Measurements from ENCODE around the gene SYNGR3.

The SYNGR3 gene

GRCh38 chr16:2034696-2035430, 45.1 kb downstream of the SYNGR3 start:
- TF ChIP-seq CTCF (IDR thresholded peaks at IDR 0.05; ENCODE audit: low read depth, low read length, poor library complexity, severe bottlenecking): no peak
- no peak for TF ChIP-seq EZH2phosphoT487 (IDR thresholded peaks at IDR 0.05; ENCODE audit: borderline replicate concordance, low read length)
- H3K4me3 ChIP-seq (ENCODE audit: low read length): no peak overlapping the region
- no peaks in the 10 kb centered on the region for H3F3A ChIP-seq (ENCODE audit: control insufficient read depth, insufficient read depth)
- H3K36me3 ChIP-seq (ENCODE audit: control insufficient read depth, low read length): no peaks in the 10 kb centered on the region
- H3K4me2 ChIP-seq (ENCODE audit: low read length): no peak overlapping the region
- no peaks in the 10 kb centered on the region for H4K20me1 ChIP-seq (ENCODE audit: control insufficient read depth, insufficient read depth, low read depth, low read length)
- no peak overlapping the region for H3K27ac ChIP-seq (ENCODE audit: low read depth, low read length)
- H3K9me3 ChIP-seq (ENCODE audit: control insufficient read depth, insufficient read depth, low read length): no peaks in the 10 kb centered on the region
- H3K9me2 ChIP-seq (replicated peaks; ENCODE audit: control insufficient read depth, low read length): no peaks in the 10 kb centered on the region
- H3K4me1 ChIP-seq (ENCODE audit: control insufficient read depth, low read length): no peaks in the 10 kb centered on the region
- no peaks in the 10 kb centered on the region for H3K79me2 ChIP-seq (ENCODE audit: control insufficient read depth, low read length)
- peaks cover 25% of the 10 kb centered on the region for H3K27me3 ChIP-seq (ENCODE audit: control insufficient read depth, low read length)

GRCh38 chr16:2035431-2036199, 45.8 kb downstream of the SYNGR3 start:
- Histone ChIP-seq H3K4me2 (ENCODE audit: low read length) (no peak overlapping the region), H3K4me1 (ENCODE audit: control insufficient read depth, low read length) (no peaks in the 10 kb centered on the region), H3K4me3 (ENCODE audit: low read length) (no peak overlapping the region), H3F3A (ENCODE audit: control insufficient read depth, insufficient read depth) (no peaks in the 10 kb centered on the region), H3K36me3 (ENCODE audit: control insufficient read depth, low read length) (no peaks in the 10 kb centered on the region), H3K27me3 (ENCODE audit: control insufficient read depth, low read length) (peaks cover 25% of the 10 kb centered on the region), H3K27ac (ENCODE audit: low read depth, low read length) (no peak overlapping the region), H4K20me1 (ENCODE audit: control insufficient read depth, insufficient read depth, low read depth, low read length) (no peaks in the 10 kb centered on the region), H3K79me2 (ENCODE audit: control insufficient read depth, low read length) (no peaks in the 10 kb centered on the region), H3K9me2 (replicated peaks; ENCODE audit: control insufficient read depth, low read length) (no peaks in the 10 kb centered on the region), H3K9me3 (ENCODE audit: control insufficient read depth, insufficient read depth, low read length) (no peaks in the 10 kb centered on the region)
- TF ChIP-seq EZH2phosphoT487 (IDR thresholded peaks at IDR 0.05; ENCODE audit: borderline replicate concordance, low read length) (no peak), CTCF (IDR thresholded peaks at IDR 0.05; ENCODE audit: low read depth, low read length, poor library complexity, severe bottlenecking) (no peak)

- no peaks in the 10 kb centered on the region for H3K36me3 ChIP-seq (ENCODE audit: control insufficient read depth, low read length)
- H3F3A ChIP-seq (ENCODE audit: control insufficient read depth, insufficient read depth): no peaks in the 10 kb centered on the region
- H3K9me2 ChIP-seq (replicated peaks; ENCODE audit: control insufficient read depth, low read length): no peaks in the 10 kb centered on the region
- H3K9me3 ChIP-seq (ENCODE audit: control insufficient read depth, insufficient read depth, low read length): no peaks in the 10 kb centered on the region
- H4K20me1 ChIP-seq (ENCODE audit: control insufficient read depth, insufficient read depth, low read depth, low read length): no peaks in the 10 kb centered on the region
- peaks cover 21% of the 10 kb centered on the region for H3K27me3 ChIP-seq (ENCODE audit: control insufficient read depth, low read length)
- no peaks in the 10 kb centered on the region for H3K79me2 ChIP-seq (ENCODE audit: control insufficient read depth, low read length)
- H3K4me2 ChIP-seq (ENCODE audit: low read length): no peak overlapping the region
- no peak overlapping the region for H3K4me3 ChIP-seq (ENCODE audit: low read length)
- H3K4me1 ChIP-seq (ENCODE audit: control insufficient read depth, low read length): no peaks in the 10 kb centered on the region
- no peak for TF ChIP-seq EZH2phosphoT487 (IDR thresholded peaks at IDR 0.05; ENCODE audit: borderline replicate concordance, low read length)
- TF ChIP-seq CTCF (IDR thresholded peaks at IDR 0.05; ENCODE audit: low read depth, low read length, poor library complexity, severe bottlenecking): no peak
- H3K27ac ChIP-seq (ENCODE audit: low read depth, low read length): no peak overlapping the region
Measured at GRCh38 chr16:2036200-2036966, 46.6 kb downstream of the SYNGR3 start.
